ENCODE data around the gene CFAP92. TPM values are rescaled to one million over a fixed set of nuclear protein-coding genes. Genes with fewer than 3 reads are reported as not detected.

CFAP92 gene
- total and polyA plus RNA-seq, 4 donors = 0.05 to 0.25 (median 0.06) TPM; not detected in 1

- 93% methylated on average over 10 of the region's 10 CpGs for WGBS
- H3K4me3 ChIP-seq (ENCODE audit: low read depth in 1 of 3, low read length in 3 of 3) = no peak overlapping the region
- H3K27ac ChIP-seq (ENCODE audit: low read depth in 1 of 2, low read length in 2 of 2) = no peak overlapping the region
- DNase-seq (ENCODE audit: low spot score) = no peak
- no peak for TF ChIP-seq SP1 (IDR thresholded peaks at IDR 0.05)
- no peak for TF ChIP-seq JUND (IDR thresholded peaks at IDR 0.05)
- TF ChIP-seq ZBTB33 (IDR thresholded peaks at IDR 0.05) = no peak
- TF ChIP-seq ATF3 (IDR thresholded peaks at IDR 0.05) = no peak
- H3K4me1 ChIP-seq (ENCODE audit: control insufficient read depth in 4 of 4, insufficient read depth in 4 of 4, low read length in 3 of 4) = peaks cover 3 to 13% (median 5%) of the 10 kb centered on the region in 4 donors
- no peaks in the 10 kb centered on the region for H3K36me3 ChIP-seq (ENCODE audit: control insufficient read depth in 4 of 4, insufficient read depth in 3 of 4, low read depth in 1 of 4, low read length in 3 of 4)
- H3K9me3 ChIP-seq (ENCODE audit: control insufficient read depth in 4 of 4, low read length in 3 of 4) = peaks cover 0 to 6% (median 0%) of the 10 kb centered on the region in 4 donors
- H3K27me3 ChIP-seq (ENCODE audit: control insufficient read depth in 4 of 4, insufficient read depth in 4 of 4, low read length in 3 of 4) = no peaks in the 10 kb centered on the region
- no peak overlapping the region for H3K9ac ChIP-seq (ENCODE audit: low read depth in 1 of 2, low read length in 2 of 2)
These were observed 37.8 kb upstream of the CFAP92 start for GRCh38 chr3:129031476-129032215.

GRCh38 chr3:129030611-129031010 is 36.7 kb upstream of the CFAP92 start:
- Histone ChIP-seq H3K4me3 (ENCODE audit: low read depth in 1 of 3, low read length in 3 of 3) (no peak overlapping the region), H3K9me3 (ENCODE audit: control insufficient read depth in 4 of 4, low read length in 3 of 4) (peaks cover 0 to 6% (median 0%) of the 10 kb centered on the region in 4 donors), H3K27me3 (ENCODE audit: control insufficient read depth in 4 of 4, insufficient read depth in 4 of 4, low read length in 3 of 4) (no peaks in the 10 kb centered on the region), H3K36me3 (ENCODE audit: control insufficient read depth in 4 of 4, insufficient read depth in 3 of 4, low read depth in 1 of 4, low read length in 3 of 4) (no peaks in the 10 kb centered on the region), H3K27ac (ENCODE audit: low read depth in 1 of 2, low read length in 2 of 2) (no peak overlapping the region), H3K4me1 (ENCODE audit: control insufficient read depth in 4 of 4, insufficient read depth in 4 of 4, low read length in 3 of 4) (peaks cover 3 to 12% (median 5%) of the 10 kb centered on the region in 4 donors), H3K9ac (ENCODE audit: low read depth in 1 of 2, low read length in 2 of 2) (no peak overlapping the region)
- TF ChIP-seq HNF4G (IDR thresholded peaks at IDR 0.05) (no peak), TAF1 (conservative IDR thresholded peaks at IDR 0.05) (no peak), MAX (IDR thresholded peaks at IDR 0.05) (no peak), ATF3 (IDR thresholded peaks at IDR 0.05) (no peak), CTCF (IDR thresholded peaks at IDR 0.05; ENCODE audit: low read depth, low read length, missing input control) (no peak), RXRA (IDR thresholded peaks at IDR 0.05) (no peak), RAD21 (IDR thresholded peaks at IDR 0.05) (no peak), JUND (IDR thresholded peaks at IDR 0.05) (no peak), EGR1 (IDR thresholded peaks at IDR 0.05; ENCODE audit: low read depth in 2 of 2) (no peak), ZBTB33 (IDR thresholded peaks at IDR 0.05) (no peak), FOXA2 (IDR thresholded peaks at IDR 0.05) (no peak), FOXA1 (IDR thresholded peaks at IDR 0.05) (no peak), SP1 (IDR thresholded peaks at IDR 0.05) (no peak), NR2F2 (IDR thresholded peaks at IDR 0.05) (no peak)
- WGBS = 97% methylated on average over 4 of the region's 4 CpGs
- no peak for DNase-seq (ENCODE audit: low spot score)

All from liver (tissue), 9 donors.